Upper lobe of right lung (tissue), 1 donor: ENCODE data around the gene METTL16. TPM values are rescaled to one million over a fixed set of nuclear protein-coding genes. Genes with fewer than 3 reads are reported as not detected.
"Not testable (repeated sequence)": the region's sequence is repeated elsewhere in the genome, so short reads cannot be mapped to it uniquely, and the experiment has no call there.

ENCODE experiments used
- ATAC-seq: fragments of 200-7000 bp; cut with Tn5 transposase; one replicate; pipeline ENCODE4 v1.9.1; 2020; ENCODE audit warnings: mild to moderate bottlenecking, moderate library complexity
- DNase-seq: peaks from one replicate; pipeline ENCODE4 v3.0.0-alpha.2; 2020
- H3K27ac ChIP-seq: fragments of 200-600 bp; one replicate; pipeline ENCODE4 v1.8.0; 2022
- H3K27me3 ChIP-seq: fragments of 200-600 bp; one replicate; pipeline ENCODE4 v1.8.0; 2022; ENCODE audit warnings: mild to moderate bottlenecking
- H3K36me3 ChIP-seq: fragments of 200-600 bp; one replicate; pipeline ENCODE4 v1.8.0; 2022
- H3K4me1 ChIP-seq: fragments of 200-600 bp; one replicate; pipeline ENCODE4 v1.8.0; 2022
- H3K4me3 ChIP-seq: fragments of 200-600 bp; one replicate; pipeline ENCODE4 v1.8.0; 2022; ENCODE audit warnings: mild to moderate bottlenecking
- H3K9me3 ChIP-seq: fragments of 200-600 bp; one replicate; pipeline ENCODE4 v1.8.0; 2022
- intact Hi-C: fragments of 100-400 bp; cut with DNase I; formaldehyde crosslinking; loops from one replicate; pipeline ENCODE4 v1.11.0; 2022
- total RNA-seq: library from RNA; stranded (reverse); fragmentation: NEBNext Ultra II Directional; extraction: Animal tissue kit (Norgen Biotek cat#: 25700); gene quantifications from one replicate; pipeline ENCODE4 v1.2.1, GENCODE V29; 2021
- TF ChIP-seq, protein P1 (sequence below): fragments of 200-600 bp; IDR thresholded peaks from one replicate; pipeline ENCODE4 v1.8.0; 2022; ENCODE audit warnings: antibody characterized with exemption
- donor health status: DM: no; HTN: yes; CAD: no; lungs with severe emphysema.

The METTL16 gene
- total RNA-seq, 1 donor from 2014 or later = 30.0 TPM

DNA sequence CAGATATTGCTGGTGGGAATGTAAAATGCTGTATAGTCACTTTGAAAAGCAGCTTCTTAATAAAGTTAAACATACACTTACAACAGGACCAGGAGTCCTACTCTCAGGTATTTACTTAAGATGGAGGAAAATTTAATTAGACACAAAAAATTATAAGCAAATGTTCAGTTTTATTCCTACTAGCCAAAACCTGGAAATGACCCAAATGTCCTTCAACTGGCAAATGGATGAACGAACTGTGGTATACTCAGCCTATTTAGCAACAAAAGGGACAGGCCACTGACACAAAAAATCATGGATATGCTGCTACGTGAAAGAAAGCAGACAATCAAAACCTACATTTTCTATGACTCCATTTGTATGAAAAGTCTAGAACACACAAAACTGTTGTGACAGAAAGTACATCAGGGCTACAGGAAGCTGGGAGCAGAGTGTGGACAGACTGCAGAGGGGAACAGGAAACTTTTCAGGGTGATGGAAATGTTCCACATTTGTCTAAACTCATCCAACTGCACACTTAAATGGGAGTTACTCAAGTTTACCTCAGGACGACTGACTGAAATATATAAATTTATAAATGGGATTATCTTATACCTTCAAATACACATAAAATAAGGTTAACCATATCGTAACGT, 61.6 kb downstream of the METTL16 start:
- Histone ChIP-seq H3K27ac (no peak overlapping the region), H3K9me3 (no peaks in the 10 kb centered on the region), H3K27me3 (no peaks in the 10 kb centered on the region), H3K4me1 (no peaks in the 10 kb centered on the region), H3K36me3 (no peaks in the 10 kb centered on the region), H3K4me3 (no peak overlapping the region)
- intact Hi-C loops = no loop called here
- DNase-seq (no peak), ATAC-seq (no peak)
- TF ChIP-seq, protein P1, sequence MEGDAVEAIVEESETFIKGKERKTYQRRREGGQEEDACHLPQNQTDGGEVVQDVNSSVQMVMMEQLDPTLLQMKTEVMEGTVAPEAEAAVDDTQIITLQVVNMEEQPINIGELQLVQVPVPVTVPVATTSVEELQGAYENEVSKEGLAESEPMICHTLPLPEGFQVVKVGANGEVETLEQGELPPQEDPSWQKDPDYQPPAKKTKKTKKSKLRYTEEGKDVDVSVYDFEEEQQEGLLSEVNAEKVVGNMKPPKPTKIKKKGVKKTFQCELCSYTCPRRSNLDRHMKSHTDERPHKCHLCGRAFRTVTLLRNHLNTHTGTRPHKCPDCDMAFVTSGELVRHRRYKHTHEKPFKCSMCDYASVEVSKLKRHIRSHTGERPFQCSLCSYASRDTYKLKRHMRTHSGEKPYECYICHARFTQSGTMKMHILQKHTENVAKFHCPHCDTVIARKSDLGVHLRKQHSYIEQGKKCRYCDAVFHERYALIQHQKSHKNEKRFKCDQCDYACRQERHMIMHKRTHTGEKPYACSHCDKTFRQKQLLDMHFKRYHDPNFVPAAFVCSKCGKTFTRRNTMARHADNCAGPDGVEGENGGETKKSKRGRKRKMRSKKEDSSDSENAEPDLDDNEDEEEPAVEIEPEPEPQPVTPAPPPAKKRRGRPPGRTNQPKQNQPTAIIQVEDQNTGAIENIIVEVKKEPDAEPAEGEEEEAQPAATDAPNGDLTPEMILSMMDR = no peak

DNA sequence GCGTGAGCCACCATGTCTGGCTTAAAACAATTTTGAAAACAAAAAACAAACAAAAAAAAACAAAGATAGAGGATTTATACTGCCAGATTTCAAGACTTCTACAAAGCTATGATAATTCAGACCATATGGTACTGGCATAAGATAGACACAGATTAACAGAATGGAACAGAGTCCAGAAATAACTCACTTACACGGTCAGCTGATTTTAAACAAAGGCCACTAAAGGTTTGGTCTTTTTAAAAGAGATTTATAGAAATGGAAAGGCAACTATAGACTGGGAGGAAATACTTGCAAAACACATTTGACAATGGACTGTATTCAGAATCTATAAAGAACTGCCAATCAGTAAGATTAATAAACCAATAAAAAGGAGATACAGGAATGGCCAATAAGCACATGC, 62.2 kb downstream of the METTL16 start:
- Histone ChIP-seq H3K9me3 (no peaks in the 10 kb centered on the region), H3K27ac (no peak overlapping the region), H3K4me1 (no peaks in the 10 kb centered on the region), H3K36me3 (no peaks in the 10 kb centered on the region), H3K4me3 (no peak overlapping the region), H3K27me3 (no peaks in the 10 kb centered on the region)
- intact Hi-C loops = no loop called here
- TF ChIP-seq, protein P1 = no peak
- no peak for ATAC-seq
- DNase-seq = no peak

DNA sequence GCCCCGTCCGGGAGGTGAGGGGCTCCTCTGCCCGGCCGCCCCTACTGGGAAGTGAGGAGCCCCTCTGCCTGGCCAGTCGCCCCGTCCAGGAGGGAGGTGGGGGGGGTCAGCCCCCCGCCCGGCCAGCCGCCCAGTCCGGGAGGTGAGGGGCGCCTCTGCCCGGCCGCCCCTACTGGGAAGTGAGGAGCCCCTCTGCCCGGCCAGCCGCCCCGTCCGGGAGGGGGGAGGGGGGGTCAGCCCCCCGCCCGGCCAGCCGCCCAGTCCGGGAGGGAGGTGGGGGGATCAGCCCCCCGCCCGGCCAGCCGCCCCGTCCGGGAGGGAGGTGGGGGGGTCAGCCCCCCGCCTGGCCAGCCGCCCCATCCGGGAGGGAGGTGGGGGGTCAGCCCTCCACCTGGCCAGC, 64.2 kb downstream of the METTL16 start:
- DNase-seq, H3K27ac ChIP-seq, H3K9me3 ChIP-seq, ATAC-seq, H3K27me3 ChIP-seq, H3K4me3 ChIP-seq, H3K36me3 ChIP-seq, H3K4me1 ChIP-seq, intact Hi-C loops: not testable (repeated sequence)

DNA sequence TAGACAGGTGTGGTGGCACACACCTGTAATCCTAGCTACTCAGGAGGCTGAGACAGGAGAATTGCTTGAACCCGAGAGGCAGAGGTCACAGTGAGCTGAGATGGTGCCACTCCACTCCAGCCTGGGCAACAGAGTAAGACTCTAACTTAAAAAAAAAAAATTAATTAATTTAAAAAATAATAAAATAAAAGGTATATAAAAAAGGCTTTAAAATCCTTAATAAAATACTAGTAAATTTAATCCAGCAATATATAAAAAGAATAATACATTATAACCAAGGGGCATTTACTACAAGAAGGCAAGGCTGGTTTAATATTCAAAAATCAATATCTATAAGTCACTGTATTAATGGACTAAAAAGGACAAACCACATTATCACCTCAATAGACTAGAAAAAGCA, 66.0 kb downstream of the METTL16 start:
- Histone ChIP-seq H3K4me1 (no peaks in the 10 kb centered on the region), H3K27ac (no peak overlapping the region), H3K4me3 (no peak overlapping the region), H3K27me3 (no peaks in the 10 kb centered on the region), H3K36me3 (peaks cover 6% of the 10 kb centered on the region), H3K9me3 (no peaks in the 10 kb centered on the region)
- intact Hi-C loops = no loop called here
- no peak for DNase-seq
- ATAC-seq = no peak
- TF ChIP-seq, protein P1 = no peak

DNA sequence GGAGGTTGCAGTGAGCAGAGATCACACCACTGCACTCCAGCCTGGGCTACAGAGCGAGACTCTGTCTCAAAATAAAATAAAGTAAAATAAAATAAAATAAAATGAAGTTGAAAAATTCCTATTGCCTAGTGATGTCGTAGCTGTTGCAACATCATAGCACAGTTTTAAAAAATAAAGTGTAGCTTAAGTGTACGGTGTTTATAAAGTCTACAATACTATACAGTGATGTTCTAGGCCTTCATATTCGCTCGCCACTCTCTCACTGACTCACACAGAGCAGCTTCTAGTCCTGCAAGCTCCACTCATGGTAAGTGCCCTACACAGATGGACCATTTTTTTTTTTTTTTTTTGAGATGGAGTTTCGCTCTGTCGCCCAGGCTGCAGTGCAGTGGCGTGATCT, 67.3 kb downstream of the METTL16 start:
- intact Hi-C loops = no loop called here
- Histone ChIP-seq H3K4me1 (no peaks in the 10 kb centered on the region), H3K36me3 (peaks cover 6% of the 10 kb centered on the region), H3K4me3 (no peak overlapping the region), H3K9me3 (no peaks in the 10 kb centered on the region), H3K27me3 (no peaks in the 10 kb centered on the region), H3K27ac (no peak overlapping the region)
- DNase-seq (no peak), ATAC-seq (no peak)
- TF ChIP-seq, protein P1 = no peak

DNA sequence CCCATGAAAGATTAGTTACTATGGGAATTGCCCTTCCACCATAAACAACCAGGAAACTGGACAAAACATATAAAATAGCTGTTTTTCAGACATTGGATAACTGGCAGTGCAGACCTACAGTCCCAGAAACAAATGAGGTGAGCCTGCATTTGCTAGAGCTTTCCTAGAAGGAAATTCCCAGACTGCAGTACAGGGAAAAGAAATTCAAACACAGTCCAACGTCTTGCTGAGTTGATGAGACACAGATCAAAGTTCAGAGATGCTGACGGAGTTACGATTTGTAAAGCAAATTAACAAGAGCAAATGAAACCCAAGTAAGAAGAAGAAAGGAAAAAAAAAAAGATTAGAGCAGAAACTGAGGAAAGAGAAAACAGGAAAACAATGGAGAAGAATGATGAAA, 69.5 kb downstream of the METTL16 start:
- Histone ChIP-seq H3K27ac (no peak overlapping the region), H3K36me3 (peaks cover 16% of the 10 kb centered on the region), H3K4me1 (no peaks in the 10 kb centered on the region), H3K27me3 (no peaks in the 10 kb centered on the region), H3K4me3 (no peak overlapping the region), H3K9me3 (no peaks in the 10 kb centered on the region)
- intact Hi-C loops = no loop called here
- ATAC-seq (no peak), DNase-seq (no peak)
- TF ChIP-seq, protein P1 = no peak
